GM23338 (cell line): Measurements from ENCODE around the gene BRK1. TPM values are rescaled to one million over a fixed set of nuclear protein-coding genes. Genes with fewer than 3 reads are reported as not detected.

Source experiments
- ATAC-seq: fragments of 200-7000 bp; cut with Tn5 transposase; 3 replicates; pipeline ENCODE4 v1.9.1; 2020
- DNase-seq: peaks from one replicate; pipeline ENCODE4 v3.0.0-alpha.2; 2015; ENCODE audit warnings: low spot score
- H2AFZ ChIP-seq: fragments of 200-600 bp; sonication (generic); 2 replicates; pipeline ENCODE4 v1.8.0; 2016; ENCODE audit warnings: antibody characterized with exemption, mild to moderate bottlenecking, moderate library complexity
- H3F3A ChIP-seq: fragments of 200-600 bp; sonication (generic); replicated peaks from 2 replicates; pipeline ENCODE4 v1.8.0; 2017; ENCODE audit warnings: antibody characterized with exemption, mixed run types, low read depth
- H3K27ac ChIP-seq: fragments of 200-600 bp; sonication (generic); 2 replicates; pipeline ENCODE4 v1.6.1; 2016; ENCODE audit warnings: low read depth
- H3K27me3 ChIP-seq: fragments of 200-600 bp; sonication (generic); 2 replicates; pipeline ENCODE4 v1.8.0; 2016; ENCODE audit warnings: mild to moderate bottlenecking, mixed run types, moderate library complexity; ENCODE audit not compliant: insufficient read depth
- H3K36me3 ChIP-seq: fragments of 200-600 bp; sonication (generic); 2 replicates; pipeline ENCODE4 v1.8.0; 2016; ENCODE audit warnings: mild to moderate bottlenecking; ENCODE audit not compliant: insufficient read depth
- H3K4me1 ChIP-seq: fragments of 200-600 bp; sonication (generic); 2 replicates; pipeline ENCODE4 v1.8.0; 2016; ENCODE audit warnings: mild to moderate bottlenecking, moderate library complexity; ENCODE audit not compliant: insufficient read depth
- H3K4me2 ChIP-seq: fragments of 200-600 bp; sonication (generic); 2 replicates; pipeline ENCODE4 v1.7.1; 2017; ENCODE audit warnings: mixed run types
- H3K4me3 ChIP-seq: fragments of 200-600 bp; sonication (generic); 2 replicates; pipeline ENCODE4 v1.6.1; 2016; ENCODE audit warnings: mixed run types
- H3K79me2 ChIP-seq: fragments of 200-600 bp; sonication (generic); replicated peaks from 2 replicates; pipeline ENCODE4 v1.8.0; 2017; ENCODE audit warnings: mild to moderate bottlenecking; ENCODE audit not compliant: insufficient read depth
- H3K9me2 ChIP-seq: fragments of 200-600 bp; sonication (generic); 2 replicates; pipeline ENCODE4 v1.8.0; 2017; ENCODE audit not compliant: insufficient read depth
- H4K20me1 ChIP-seq: fragments of 200-600 bp; sonication (generic); replicated peaks from 2 replicates; pipeline ENCODE4 v1.8.0; 2017; ENCODE audit warnings: mild to moderate bottlenecking; ENCODE audit not compliant: insufficient read depth
- H3K27ac Mint-ChIP-seq: 2 replicates; pipeline ENCODE4 v1.8.0; 2020; ENCODE audit warnings: inconsistent platforms, mild to moderate bottlenecking, moderate library complexity, mixed read lengths
- H3K27me3 Mint-ChIP-seq: 3 replicates; pipeline ENCODE4 v1.8.0; 2022; ENCODE audit warnings: low read depth, mild to moderate bottlenecking, moderate library complexity, mixed read lengths, inconsistent platforms; ENCODE audit not compliant: insufficient read depth, poor library complexity
- H3K36me3 Mint-ChIP-seq: 3 replicates; pipeline ENCODE4 v1.8.0; 2021; ENCODE audit warnings: low read depth, mild to moderate bottlenecking, inconsistent platforms, moderate library complexity, mixed read lengths
- H3K4me1 Mint-ChIP-seq: 3 replicates; pipeline ENCODE4 v1.8.0; 2020; ENCODE audit warnings: mild to moderate bottlenecking, inconsistent platforms, mixed read lengths
- H3K4me3 Mint-ChIP-seq: 3 replicates; pipeline ENCODE4 v1.8.0; 2021; ENCODE audit warnings: moderate library complexity, mild to moderate bottlenecking, inconsistent platforms, mixed read lengths
- H3K9me3 Mint-ChIP-seq: 3 replicates; pipeline ENCODE4 v1.8.0; 2020; ENCODE audit warnings: moderate library complexity, mild to moderate bottlenecking, inconsistent platforms, mixed read lengths
- CREB1 ChIP-seq: fragments of 250-450 bp; sonication (Bioruptor Pico); IDR thresholded peaks from 2 replicates; pipeline ENCODE4 v1.5.0; 2020; ENCODE audit warnings: low read depth, mild to moderate bottlenecking, moderate library complexity
- CTCF ChIP-seq, 2 experiments: fragments of 200-600 bp in 1 of 2; sonication (generic) in 1 of 2; conservative IDR thresholded peaks; 2 replicates each; pipeline versions ENCODE4 v1.5.1 to v1.6.1; 2016 to 2017; ENCODE audit warnings: antibody characterized with exemption in 2 of 2, low read depth in 2 of 2, mild to moderate bottlenecking in 2 of 2, moderate library complexity in 1 of 2
- ETS1 ChIP-seq: IDR thresholded peaks from 2 replicates; pipeline ENCODE4 v1.6.1; 2016; ENCODE audit warnings: antibody characterized with exemption
- EZH2 ChIP-seq: fragments of 200-600 bp; sonication (generic); IDR thresholded peaks from one replicate; pipeline ENCODE4 v1.8.0; 2017; ENCODE audit warnings: antibody characterized with exemption, mild to moderate bottlenecking, low read depth; ENCODE audit not compliant: unreplicated experiment
- EZH2phosphoT487 ChIP-seq: fragments of 200-600 bp; sonication (generic); IDR thresholded peaks from one replicate; pipeline ENCODE4 v1.8.1; 2018; ENCODE audit warnings: antibody characterized with exemption; ENCODE audit not compliant: unreplicated experiment
- JUNB ChIP-seq: IDR thresholded peaks from one replicate; pipeline ENCODE4 v1.6.1; 2016; ENCODE audit warnings: antibody characterized with exemption; ENCODE audit not compliant: unreplicated experiment
- NANOG ChIP-seq: IDR thresholded peaks from 2 replicates; pipeline ENCODE4 v1.6.1; 2016; ENCODE audit warnings: antibody characterized with exemption, borderline replicate concordance
- POLR2AphosphoS5 ChIP-seq: IDR thresholded peaks from 2 replicates; pipeline ENCODE4 v1.6.1; 2016; ENCODE audit warnings: antibody characterized with exemption, low read depth
- REST ChIP-seq: IDR thresholded peaks from one replicate; pipeline ENCODE4 v1.6.1; 2018; ENCODE audit warnings: antibody characterized with exemption; ENCODE audit not compliant: unreplicated experiment
- STAT1 ChIP-seq: IDR thresholded peaks from one replicate; pipeline ENCODE4 v1.6.1; 2016; ENCODE audit warnings: antibody characterized with exemption; ENCODE audit not compliant: unreplicated experiment
- ZNF114 ChIP-seq: fragments of 250-450 bp; sonication (Bioruptor Pico); IDR thresholded peaks from 2 replicates; pipeline ENCODE4 v1.5.0; 2020; ENCODE audit warnings: mild to moderate bottlenecking, moderate library complexity
- ZNF331 ChIP-seq: fragments of 250-450 bp; sonication (Bioruptor Pico); IDR thresholded peaks from 2 replicates; pipeline ENCODE4 v1.5.0; 2020; ENCODE audit warnings: low read depth, mild to moderate bottlenecking, moderate library complexity
- polyA plus RNA-seq: library from polyadenylated mRNA; unstranded; fragments of >200 nt; fragmentation: Nextera tagmentation; extraction: Ambion mirVana; gene quantifications from 2 replicates; pipeline ENCODE4 v1.2.1, GENCODE V29; 2016
- total RNA-seq: library from RNA; depleted of rRNA; stranded (reverse); fragments of >200 nt; shearing (Covaris generic); gene quantifications from 2 replicates; pipeline ENCODE4 v1.2.3, GENCODE V29; 2014

BRK1 gene
- total and polyA plus RNA-seq, 2 experiments from 2014 or later, result 130 to 165 TPM

GRCh38 chr3:10136426-10137005 is 21.0 kb downstream of the BRK1 start:
- H3K79me2 ChIP-seq, result no peaks in the 10 kb centered on the region
- no peak overlapping the region for H3K27ac ChIP-seq
- H3K9me3 Mint-ChIP-seq, result peaks cover 5% of the 10 kb centered on the region; the same call in 2 of the 3 replicates
- H3K27ac Mint-ChIP-seq, result no peak overlapping the region
- no peaks in the 10 kb centered on the region for H3K36me3 Mint-ChIP-seq
- H3K4me1 ChIP-seq, result no peaks in the 10 kb centered on the region
- H3K4me3 Mint-ChIP-seq, result no peak overlapping the region
- ATAC-seq (no peak), DNase-seq (no peak)
- H3K27me3 Mint-ChIP-seq, result peaks cover 10% of the 10 kb centered on the region
- no peak overlapping the region for H3K4me3 ChIP-seq
- H3K4me1 Mint-ChIP-seq, result no peaks in the 10 kb centered on the region
- H3K9me2 ChIP-seq, result no peaks in the 10 kb centered on the region
- H2AFZ ChIP-seq, result no peak overlapping the region
- no peak overlapping the region for H3K4me2 ChIP-seq
- no peaks in the 10 kb centered on the region for H3K36me3 ChIP-seq
- H3K27me3 ChIP-seq, result no peaks in the 10 kb centered on the region
- TF ChIP-seq REST (peak; percentile 46), EZH2phosphoT487 (no peak)
- no peaks in the 10 kb centered on the region for H4K20me1 ChIP-seq
- no peaks in the 10 kb centered on the region for H3F3A ChIP-seq

- Mint-ChIP-seq H3K4me1 (no peaks in the 10 kb centered on the region), H3K27me3 (peaks cover 11% of the 10 kb centered on the region), H3K36me3 (no peaks in the 10 kb centered on the region), H3K9me3 (peaks cover 5% of the 10 kb centered on the region; the same call in 2 of the 3 replicates), H3K4me3 (no peak overlapping the region), H3K27ac (no peak overlapping the region)
- no peak overlapping the region for H3K27ac ChIP-seq
- no peak for DNase-seq
- H3K79me2 ChIP-seq, result peaks cover 2% of the 10 kb centered on the region; the same call in 1 of the 2 replicates
- no peak for ATAC-seq
- H3K27me3 ChIP-seq, result no peaks in the 10 kb centered on the region
- TF ChIP-seq ETS1, result no peak
- TF ChIP-seq EZH2, result no peak
- no peak for TF ChIP-seq STAT1
- no peak for TF ChIP-seq REST
- no peak for TF ChIP-seq CTCF (conservative IDR thresholded peaks at IDR 0.05; ENCODE audit: low read depth in 2 of 2)
- no peak for TF ChIP-seq JUNB
- no peak for TF ChIP-seq POLR2AphosphoS5
- no peak for TF ChIP-seq ZNF331 (CRISPR knock-in tag)
- TF ChIP-seq CREB1 (CRISPR knock-in tag), result no peak
- TF ChIP-seq NANOG, result no peak
- no peak for TF ChIP-seq ZNF114 (CRISPR knock-in tag)
- no peaks in the 10 kb centered on the region for H3F3A ChIP-seq
- H3K4me2 ChIP-seq, result no peak overlapping the region
- H3K4me1 ChIP-seq, result no peaks in the 10 kb centered on the region
- H3K4me3 ChIP-seq, result no peak overlapping the region
- H2AFZ ChIP-seq, result no peak overlapping the region
- H4K20me1 ChIP-seq, result peaks cover under 1% of the 10 kb centered on the region; the same call in 1 of the 2 replicates
- no peaks in the 10 kb centered on the region for H3K36me3 ChIP-seq
- no peaks in the 10 kb centered on the region for H3K9me2 ChIP-seq
These were observed 21.7 kb downstream of the BRK1 start for GRCh38 chr3:10137178-10137577.
